Mesendoderm (in vitro differentiated cells): Measurements from ENCODE around the gene C2orf72.

Source experiments
- DNase-seq: peaks from one replicate; pipeline ENCODE4 v3.0.0; 2013
- H2AK5ac ChIP-seq: 2 replicates; pipeline ENCODE4 v1.6.1; 2013; ENCODE audit warnings: low read length, inconsistent platforms
- H2BK120ac ChIP-seq: 2 replicates; pipeline ENCODE4 v1.6.1; 2013; ENCODE audit warnings: low read depth, mild to moderate bottlenecking, low read length, moderate library complexity, mixed read lengths
- H2BK15ac ChIP-seq: replicated peaks from 2 replicates; pipeline ENCODE4 v1.6.1; 2013; ENCODE audit warnings: low read depth, mild to moderate bottlenecking, moderate library complexity
- H2BK5ac ChIP-seq: 2 replicates; pipeline ENCODE4 v1.6.1; 2013; ENCODE audit warnings: low read length, inconsistent platforms
- H3K18ac ChIP-seq: 2 replicates; pipeline ENCODE4 v1.6.1; 2013; ENCODE audit warnings: mild to moderate bottlenecking, low read length, mixed read lengths
- H3K23ac ChIP-seq: one replicate; pipeline ENCODE4 v1.6.1; 2013; ENCODE audit warnings: low read length
- H3K27ac ChIP-seq: 2 replicates; pipeline ENCODE4 v1.5.1; 2013; ENCODE audit warnings: low read depth, mild to moderate bottlenecking, inconsistent platforms, low read length, moderate library complexity
- H3K27me3 ChIP-seq: 2 replicates; pipeline ENCODE4 v1.6.1; 2013; ENCODE audit warnings: low read length, control low read depth, mild to moderate bottlenecking, inconsistent platforms; ENCODE audit not compliant: insufficient read depth, poor library complexity
- H3K36me3 ChIP-seq: 2 replicates; pipeline ENCODE4 v1.6.1; 2013; ENCODE audit warnings: low read length, inconsistent platforms; ENCODE audit not compliant: control insufficient read depth, insufficient read depth
- H3K4ac ChIP-seq: one replicate; pipeline ENCODE4 v1.6.1; 2013; ENCODE audit warnings: low read depth, mild to moderate bottlenecking, low read length, moderate library complexity
- H3K4me1 ChIP-seq: 2 replicates; pipeline ENCODE4 v1.6.1; 2013; ENCODE audit warnings: low read depth, low read length, inconsistent platforms; ENCODE audit not compliant: control insufficient read depth
- H3K4me2 ChIP-seq: 2 replicates; pipeline ENCODE4 v1.6.1; 2013; ENCODE audit warnings: low read length
- H3K4me3 ChIP-seq: 2 replicates; pipeline ENCODE4 v1.5.1; 2013; ENCODE audit warnings: mild to moderate bottlenecking, low read length
- H3K56ac ChIP-seq: one replicate; pipeline ENCODE4 v1.6.1; 2013; ENCODE audit warnings: low read length
- H3K79me1 ChIP-seq: 2 replicates; pipeline ENCODE4 v1.6.1; 2013; ENCODE audit warnings: low read length, inconsistent platforms
- H3K79me2 ChIP-seq: 2 replicates; pipeline ENCODE4 v1.6.1; 2013; ENCODE audit warnings: mild to moderate bottlenecking, low read length; ENCODE audit not compliant: control insufficient read depth, insufficient read depth
- H3K9ac ChIP-seq: 2 replicates; pipeline ENCODE4 v1.6.1; 2013; ENCODE audit warnings: low read length, inconsistent platforms
- H4K5ac ChIP-seq: one replicate; pipeline ENCODE4 v1.6.1; 2013; ENCODE audit warnings: low read length
- H4K8ac ChIP-seq: one replicate; pipeline ENCODE4 v1.6.1; 2013; ENCODE audit warnings: low read depth, mild to moderate bottlenecking, control low read depth, low read length, moderate library complexity
- WGBS: extraction: QIAGEN DNeasy Blood & Tissue Kit; methylation state at CpG from one replicate; pipeline ENCODE4 v1.1.7; 2013; ENCODE audit warnings: low lambda C conversion rate, missing lambda C conversion rate; ENCODE audit not compliant: insufficient coverage; ENCODE audit errors: extremely low coverage; 5-methylcytosine and 5-hydroxymethylcytosine counted together

C2orf72 gene

GRCh38 chr2:230996661-230997060 is 40.7 kb upstream of the C2orf72 start:
- Histone ChIP-seq H3K36me3 (no peaks in the 10 kb centered on the region), H3K4me3 (no peak overlapping the region), H2BK5ac (no peak overlapping the region), H2BK120ac (no peak overlapping the region), H3K56ac (no peak overlapping the region), H2AK5ac (no peak overlapping the region), H3K4ac (no peak overlapping the region), H3K18ac (no peak overlapping the region), H3K79me1 (no peaks in the 10 kb centered on the region), H3K4me2 (no peak overlapping the region), H3K9ac (no peak overlapping the region), H3K23ac (no peak overlapping the region), H3K79me2 (no peaks in the 10 kb centered on the region), H3K27ac (no peak overlapping the region), H4K5ac (no peak overlapping the region), H3K4me1 (no peaks in the 10 kb centered on the region), H3K27me3 (peaks cover 3% of the 10 kb centered on the region), H4K8ac (no peak overlapping the region), H2BK15ac (no peak overlapping the region)
- no peak for DNase-seq

GRCh38 chr2:230998882-230999281 is 38.4 kb upstream of the C2orf72 start:
- DNase-seq = no peak
- no peak overlapping the region for H2AK5ac ChIP-seq
- no peak overlapping the region for H3K18ac ChIP-seq
- no peaks in the 10 kb centered on the region for H3K79me1 ChIP-seq
- no peak overlapping the region for H2BK15ac ChIP-seq
- H3K27me3 ChIP-seq = peaks cover 3% of the 10 kb centered on the region
- no peaks in the 10 kb centered on the region for H3K4me1 ChIP-seq
- WGBS = no CpG with 5 or more reads among the region's 2 CpGs
- H3K56ac ChIP-seq = no peak overlapping the region
- no peak overlapping the region for H3K9ac ChIP-seq
- H3K4me2 ChIP-seq = no peak overlapping the region
- H2BK5ac ChIP-seq = no peak overlapping the region
- H3K36me3 ChIP-seq = no peaks in the 10 kb centered on the region
- no peak overlapping the region for H3K4me3 ChIP-seq
- H3K27ac ChIP-seq = no peak overlapping the region
- H4K5ac ChIP-seq = no peak overlapping the region
- no peak overlapping the region for H4K8ac ChIP-seq
- no peak overlapping the region for H3K4ac ChIP-seq
- H2BK120ac ChIP-seq = no peak overlapping the region
- H3K23ac ChIP-seq = no peak overlapping the region
- no peaks in the 10 kb centered on the region for H3K79me2 ChIP-seq

DNA sequence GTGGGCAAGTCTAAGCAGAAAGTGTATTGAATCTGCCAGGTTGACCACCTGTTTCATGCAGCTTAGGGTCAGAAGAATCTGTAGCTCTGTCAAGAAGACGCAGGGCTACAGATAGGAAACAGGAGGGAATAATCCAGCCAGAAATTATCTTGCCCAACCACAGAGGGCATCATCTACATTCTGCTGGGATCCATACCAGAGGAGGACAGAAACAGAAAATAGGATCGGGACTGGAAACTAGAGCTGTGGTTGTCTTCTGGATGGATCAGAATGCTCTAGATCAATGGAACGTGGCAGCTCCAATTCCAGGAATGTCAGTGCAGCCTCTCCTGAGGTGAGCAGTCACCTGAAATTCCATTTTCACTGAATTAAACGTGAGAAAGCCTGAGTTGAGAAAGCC is 37.8 kb upstream of the C2orf72 start:
- Histone ChIP-seq H4K8ac (no peak overlapping the region), H3K56ac (no peak overlapping the region), H3K36me3 (no peaks in the 10 kb centered on the region), H2AK5ac (no peak overlapping the region), H3K4me2 (no peak overlapping the region), H3K9ac (no peak overlapping the region), H3K23ac (no peak overlapping the region), H2BK120ac (no peak overlapping the region), H3K4ac (no peak overlapping the region), H2BK5ac (no peak overlapping the region), H3K4me3 (no peak overlapping the region), H3K79me1 (no peaks in the 10 kb centered on the region), H3K79me2 (no peaks in the 10 kb centered on the region), H3K4me1 (no peaks in the 10 kb centered on the region), H3K27me3 (peaks cover 3% of the 10 kb centered on the region), H3K18ac (no peak overlapping the region), H4K5ac (no peak overlapping the region), H3K27ac (no peak overlapping the region), H2BK15ac (no peak overlapping the region)
- DNase-seq = no peak
- no CpG with 5 or more reads among the region's 4 CpGs for WGBS

- Histone ChIP-seq H2AK5ac (no peak overlapping the region), H3K4me1 (no peaks in the 10 kb centered on the region), H3K9ac (no peak overlapping the region), H3K18ac (no peak overlapping the region), H3K27me3 (peaks cover 3% of the 10 kb centered on the region), H3K4ac (no peak overlapping the region), H3K79me2 (no peaks in the 10 kb centered on the region), H3K4me3 (no peak overlapping the region), H3K79me1 (no peaks in the 10 kb centered on the region), H3K23ac (no peak overlapping the region), H3K36me3 (no peaks in the 10 kb centered on the region), H4K8ac (no peak overlapping the region), H3K27ac (no peak overlapping the region), H3K4me2 (no peak overlapping the region), H2BK120ac (no peak overlapping the region), H4K5ac (no peak overlapping the region), H2BK15ac (no peak overlapping the region), H3K56ac (no peak overlapping the region), H2BK5ac (no peak overlapping the region)
- WGBS = no CpG with 5 or more reads among the region's 24 CpGs
- peak; percentile 70 for DNase-seq
These were observed 37.0 kb upstream of the C2orf72 start for GRCh38 chr2:231000211-231000904.

GRCh38 chr2:231001036-231001435 is 36.3 kb upstream of the C2orf72 start:
- Histone ChIP-seq H3K9ac (no peak overlapping the region), H3K4ac (no peak overlapping the region), H3K79me2 (no peaks in the 10 kb centered on the region), H3K79me1 (no peaks in the 10 kb centered on the region), H3K4me3 (no peak overlapping the region), H2AK5ac (no peak overlapping the region), H3K23ac (no peak overlapping the region), H2BK120ac (no peak overlapping the region), H3K27ac (no peak overlapping the region), H3K4me1 (no peaks in the 10 kb centered on the region), H3K27me3 (peaks cover 3% of the 10 kb centered on the region), H4K8ac (no peak overlapping the region), H4K5ac (no peak overlapping the region), H3K4me2 (no peak overlapping the region), H2BK15ac (no peak overlapping the region), H3K18ac (no peak overlapping the region), H3K56ac (no peak overlapping the region), H3K36me3 (no peaks in the 10 kb centered on the region), H2BK5ac (no peak overlapping the region)
- DNase-seq = no peak
- no CpG with 5 or more reads among the region's 7 CpGs for WGBS

GRCh38 chr2:231001921-231002320 is 35.4 kb upstream of the C2orf72 start:
- no peak overlapping the region for H3K4ac ChIP-seq
- H3K18ac ChIP-seq = no peak overlapping the region
- no peak for DNase-seq
- no peaks in the 10 kb centered on the region for H3K36me3 ChIP-seq
- H3K79me1 ChIP-seq = no peaks in the 10 kb centered on the region
- WGBS = no CpG with 5 or more reads among the region's 4 CpGs
- H4K8ac ChIP-seq = no peak overlapping the region
- no peak overlapping the region for H2BK120ac ChIP-seq
- H3K4me2 ChIP-seq = no peak overlapping the region
- H2BK5ac ChIP-seq = no peak overlapping the region
- peaks cover 3% of the 10 kb centered on the region for H3K27me3 ChIP-seq
- H3K79me2 ChIP-seq = no peaks in the 10 kb centered on the region
- H2BK15ac ChIP-seq = no peak overlapping the region
- no peak overlapping the region for H3K27ac ChIP-seq
- H2AK5ac ChIP-seq = no peak overlapping the region
- H3K23ac ChIP-seq = no peak overlapping the region
- no peak overlapping the region for H3K56ac ChIP-seq
- no peak overlapping the region for H4K5ac ChIP-seq
- H3K4me3 ChIP-seq = no peak overlapping the region
- H3K4me1 ChIP-seq = no peaks in the 10 kb centered on the region
- no peak overlapping the region for H3K9ac ChIP-seq
